Transverse colon (tissue), 4 donors: ENCODE results near the gene WIPF2. TPM values are rescaled to one million over a fixed set of nuclear protein-coding genes. Genes with fewer than 3 reads are reported as not detected.

Experiments used
- DNase-seq: peaks from one replicate; pipeline ENCODE4 v3.0.0-alpha.2; 2019
- H3K27ac ChIP-seq, 4 donors: fragments of 200-600 bp; sonication (generic); 2 replicates each; pipeline ENCODE4 v1.5.1; 2016 to 2018; ENCODE audit warnings: inconsistent platforms in 4 of 4
- H3K27me3 ChIP-seq: fragments of 200-600 bp; sonication (generic); 2 replicates; pipeline ENCODE4 v1.5.1; 2017; ENCODE audit warnings: inconsistent platforms
- H3K36me3 ChIP-seq, 4 donors: fragments of 200-600 bp; sonication (generic); 2 replicates each; pipeline ENCODE4 v1.5.1; 2017 to 2019; ENCODE audit warnings: inconsistent platforms in 4 of 4
- H3K4me1 ChIP-seq, 4 donors: fragments of 200-600 bp; sonication (generic); 2 replicates each; pipeline ENCODE4 v1.5.1; 2017 to 2020; ENCODE audit warnings: inconsistent platforms in 4 of 4
- H3K4me3 ChIP-seq, 4 donors: fragments of 200-600 bp; sonication (generic); 1 replicate in 1 of 4; 2 replicates in 3 of 4; pipeline versions ENCODE4 v1.5.1 to v1.6.1; 2017 to 2019; ENCODE audit warnings: inconsistent platforms in 4 of 4
- H3K9me3 ChIP-seq, 2 donors: fragments of 200-600 bp; sonication (generic); 2 replicates each; pipeline ENCODE4 v1.5.1; 2017 to 2019; ENCODE audit warnings: inconsistent platforms in 2 of 2
- EP300 ChIP-seq: sonication (generic); formaldehyde crosslinking; IDR thresholded peaks from one replicate; pipeline ENCODE4 v1.6.1; 2017; ENCODE audit warnings: antibody characterized with exemption, low read depth
- POLR2A ChIP-seq: fragments of 450-650 bp; IDR thresholded peaks from one replicate; pipeline ENCODE4 v1.6.1; 2016; ENCODE audit warnings: antibody characterized with exemption, mild to moderate bottlenecking, moderate library complexity
- POLR2AphosphoS5 ChIP-seq, 3 donors: sonication (generic); formaldehyde crosslinking; IDR thresholded peaks; one replicate each; pipeline ENCODE4 v1.6.1; 2016; ENCODE audit warnings: antibody characterized with exemption in 3 of 3
- WGBS, 2 donors: methylation state at CpG; one replicate each; pipeline ENCODE4 v1.1.5; 2018; ENCODE audit warnings: low coverage in 1 of 2; 5-methylcytosine and 5-hydroxymethylcytosine counted together
- in situ Hi-C, 4 donors: fragments of 200-750 bp; cut with MboI; loops; one replicate each; pipeline versions ENCODE4 v1.15.0 to v1.15.1; 2017; ENCODE audit warnings: low sequenced_read_pairs in 3 of 4, low pct_ligation_motif_present in 1 of 4, low pct_unique_long_range_greater_than_20kb in 1 of 4
- intact Hi-C: fragments of 100-400 bp; cut with DNase I; formaldehyde crosslinking; loops from one replicate; pipeline ENCODE4 v1.15.1; 2023; ENCODE audit warnings: low total_unique reads
- total RNA-seq, 4 donors: library from RNA; depleted of rRNA; stranded (reverse); fragments of >200 nt; gene quantifications; one replicate each; pipeline ENCODE4 v1.1.0, GENCODE V29; 2016
- TF ChIP-seq, protein P1 (sequence below), 5 experiments: fragments of 200-600 bp in 3 of 5; fragments of 450-650 bp in 2 of 5; sonication (generic) in 3 of 5; IDR thresholded peaks; 1 replicate in 2 of 5; 2 replicates in 3 of 5; pipeline ENCODE4 v1.5.1; 2016 to 2017; ENCODE audit warnings: antibody characterized with exemption in 5 of 5, inconsistent platforms in 3 of 5, mild to moderate bottlenecking in 2 of 5, moderate library complexity in 1 of 5

The WIPF2 gene
- total RNA-seq, 4 donors from 2014 or later, result 20.5 to 29.5 (median 25.3) TPM

DNA sequence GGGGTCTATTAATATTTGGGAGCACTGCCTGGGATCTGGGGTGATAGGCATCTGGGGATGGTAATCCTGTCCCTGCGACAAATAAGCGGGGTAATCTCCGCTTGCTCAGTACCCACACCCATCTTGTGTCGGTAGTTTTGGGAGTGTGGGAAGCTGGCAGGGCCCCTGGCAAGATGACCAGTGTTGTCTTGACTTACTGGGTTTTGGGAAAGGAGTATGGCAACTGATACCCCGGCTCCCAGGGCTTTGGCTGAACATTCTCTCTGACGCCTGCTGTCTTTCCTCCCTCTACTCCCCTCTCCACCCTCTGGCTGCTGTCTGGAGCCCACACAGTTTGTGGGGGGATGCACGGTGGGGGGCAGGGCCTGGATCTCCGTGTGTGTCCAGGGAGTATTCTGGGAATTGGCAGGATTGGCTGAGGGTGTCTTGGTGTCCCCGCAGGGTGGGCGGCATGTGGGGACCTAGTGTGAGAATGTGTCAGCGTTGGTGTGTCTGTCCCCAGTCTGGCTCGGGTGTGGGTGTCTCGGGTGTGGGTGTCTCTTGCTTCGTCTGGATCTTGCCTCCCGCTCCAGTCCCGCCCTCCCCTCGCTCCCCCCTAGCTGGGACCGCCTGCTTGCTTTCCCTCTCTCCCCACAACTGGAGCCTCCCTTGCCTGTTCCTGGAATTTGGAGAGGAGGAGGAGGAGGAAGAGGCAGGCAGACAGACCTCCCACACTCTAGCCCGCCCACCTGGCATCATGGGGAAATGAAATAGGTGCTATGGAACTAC is 101.8 kb downstream of the WIPF2 start:
- TF ChIP-seq EP300 (no peak), POLR2A (peak; percentile 22), POLR2AphosphoS5 (IDR thresholded peaks at IDR 0.05) (peak in 1 of 3 donors; percentile 46)
- TF ChIP-seq, protein P1, sequence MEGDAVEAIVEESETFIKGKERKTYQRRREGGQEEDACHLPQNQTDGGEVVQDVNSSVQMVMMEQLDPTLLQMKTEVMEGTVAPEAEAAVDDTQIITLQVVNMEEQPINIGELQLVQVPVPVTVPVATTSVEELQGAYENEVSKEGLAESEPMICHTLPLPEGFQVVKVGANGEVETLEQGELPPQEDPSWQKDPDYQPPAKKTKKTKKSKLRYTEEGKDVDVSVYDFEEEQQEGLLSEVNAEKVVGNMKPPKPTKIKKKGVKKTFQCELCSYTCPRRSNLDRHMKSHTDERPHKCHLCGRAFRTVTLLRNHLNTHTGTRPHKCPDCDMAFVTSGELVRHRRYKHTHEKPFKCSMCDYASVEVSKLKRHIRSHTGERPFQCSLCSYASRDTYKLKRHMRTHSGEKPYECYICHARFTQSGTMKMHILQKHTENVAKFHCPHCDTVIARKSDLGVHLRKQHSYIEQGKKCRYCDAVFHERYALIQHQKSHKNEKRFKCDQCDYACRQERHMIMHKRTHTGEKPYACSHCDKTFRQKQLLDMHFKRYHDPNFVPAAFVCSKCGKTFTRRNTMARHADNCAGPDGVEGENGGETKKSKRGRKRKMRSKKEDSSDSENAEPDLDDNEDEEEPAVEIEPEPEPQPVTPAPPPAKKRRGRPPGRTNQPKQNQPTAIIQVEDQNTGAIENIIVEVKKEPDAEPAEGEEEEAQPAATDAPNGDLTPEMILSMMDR (IDR thresholded peaks at IDR 0.05), result no peak
- intact Hi-C loops, result no loop called here
- peaks cover 77 to 94% (median 92%) of the 10 kb centered on the region in 4 donors for H3K4me1 ChIP-seq
- H3K27me3 ChIP-seq, result no peaks in the 10 kb centered on the region
- WGBS, 2 donors, result 54% methylated on average over 18 of the region's 19 CpGs; no CpG with 5 or more reads in 1 of the 2 donors
- no peaks in the 10 kb centered on the region for H3K36me3 ChIP-seq
- H3K9me3 ChIP-seq, result no peaks in the 10 kb centered on the region
- peak overlapping the region; percentile 91 to 96 (median 92) for H3K27ac ChIP-seq
- in situ Hi-C loops, result no loop called here
- peak; percentile 60 for DNase-seq
- H3K4me3 ChIP-seq, result peak overlapping the region in 2 of 4 donors; percentile 28 to 35

DNA sequence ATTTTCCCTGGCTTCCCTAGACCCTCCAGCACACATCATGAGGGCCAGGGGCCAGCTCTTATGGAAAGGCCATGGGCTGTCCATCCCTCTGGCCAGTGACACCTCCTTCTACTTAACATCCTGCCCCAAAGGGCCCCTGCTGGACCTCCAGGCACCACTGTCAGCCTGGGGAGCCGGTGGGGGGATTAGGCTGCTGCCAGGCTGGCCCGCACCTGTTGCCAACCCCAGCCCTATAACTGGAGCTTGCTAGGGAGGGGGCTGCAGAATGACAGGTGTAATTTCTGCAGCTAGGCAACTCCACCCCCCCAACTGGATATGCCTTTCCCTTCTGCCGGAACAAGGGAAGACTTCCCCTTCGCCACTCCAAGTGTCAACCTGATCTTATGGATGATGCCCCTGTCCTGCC is 102.4 kb downstream of the WIPF2 start:
- in situ Hi-C loops, result no loop called here
- WGBS, 2 donors, result 58% methylated on average over 4 of the region's 4 CpGs; no CpG with 5 or more reads in 1 of the 2 donors
- peak overlapping the region in 2 of 4 donors; percentile 28 to 35 for H3K4me3 ChIP-seq

DNA sequence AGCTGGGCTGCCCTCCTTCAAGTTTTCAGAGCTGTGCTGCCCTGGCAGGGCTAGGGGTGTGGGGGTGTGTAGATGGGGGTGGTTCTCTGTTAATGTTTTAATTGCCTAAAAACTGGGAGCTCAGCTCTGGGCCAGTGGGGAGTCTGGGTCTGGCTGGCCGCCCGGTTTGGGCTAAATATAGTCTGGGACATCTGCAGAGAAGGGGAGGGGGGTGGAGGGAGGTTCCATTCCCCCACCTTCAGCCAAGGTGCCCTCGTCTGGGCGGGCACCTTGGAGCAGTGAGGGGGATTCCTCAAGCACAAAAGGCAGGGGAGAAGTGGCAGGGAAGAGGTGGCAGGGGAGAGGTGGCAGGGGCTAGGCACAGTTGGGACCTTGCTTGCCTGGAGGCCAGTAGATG is 102.9 kb downstream of the WIPF2 start:
- intact Hi-C loops (no loop called here), in situ Hi-C loops (no loop called here)
- peak; percentile 61 for DNase-seq
- Histone ChIP-seq H3K36me3 (no peaks in the 10 kb centered on the region), H3K27ac (peak overlapping the region; percentile 91 to 96 (median 92)), H3K4me1 (peaks cover 76 to 94% (median 92%) of the 10 kb centered on the region in 4 donors), H3K9me3 (no peaks in the 10 kb centered on the region), H3K27me3 (no peaks in the 10 kb centered on the region), H3K4me3 (peak overlapping the region in 3 of 4 donors; percentile 7 to 35 (median 28))
- 30 to 36% methylated on average over 4 of the region's 4 CpGs for WGBS, 2 donors
- TF ChIP-seq POLR2A (no peak), POLR2AphosphoS5 (IDR thresholded peaks at IDR 0.05) (no peak), EP300 (no peak)
- TF ChIP-seq, protein P1 (IDR thresholded peaks at IDR 0.05), result no peak

More for the DNA sequence above, 102.4 kb downstream of the WIPF2 start:
- intact Hi-C loops, result no loop called here
- H3K4me1 ChIP-seq, result peaks cover 76 to 94% (median 92%) of the 10 kb centered on the region in 4 donors
- TF ChIP-seq POLR2A, result no peak
- no peak for TF ChIP-seq POLR2AphosphoS5 (IDR thresholded peaks at IDR 0.05)
- no peak for TF ChIP-seq EP300
- TF ChIP-seq, protein P1 (IDR thresholded peaks at IDR 0.05), result no peak
- H3K36me3 ChIP-seq, result no peaks in the 10 kb centered on the region
- H3K27me3 ChIP-seq, result no peaks in the 10 kb centered on the region
- H3K27ac ChIP-seq, result peak overlapping the region; percentile 91 to 96 (median 92)
- H3K9me3 ChIP-seq, result no peaks in the 10 kb centered on the region
- DNase-seq, result no peak

DNA sequence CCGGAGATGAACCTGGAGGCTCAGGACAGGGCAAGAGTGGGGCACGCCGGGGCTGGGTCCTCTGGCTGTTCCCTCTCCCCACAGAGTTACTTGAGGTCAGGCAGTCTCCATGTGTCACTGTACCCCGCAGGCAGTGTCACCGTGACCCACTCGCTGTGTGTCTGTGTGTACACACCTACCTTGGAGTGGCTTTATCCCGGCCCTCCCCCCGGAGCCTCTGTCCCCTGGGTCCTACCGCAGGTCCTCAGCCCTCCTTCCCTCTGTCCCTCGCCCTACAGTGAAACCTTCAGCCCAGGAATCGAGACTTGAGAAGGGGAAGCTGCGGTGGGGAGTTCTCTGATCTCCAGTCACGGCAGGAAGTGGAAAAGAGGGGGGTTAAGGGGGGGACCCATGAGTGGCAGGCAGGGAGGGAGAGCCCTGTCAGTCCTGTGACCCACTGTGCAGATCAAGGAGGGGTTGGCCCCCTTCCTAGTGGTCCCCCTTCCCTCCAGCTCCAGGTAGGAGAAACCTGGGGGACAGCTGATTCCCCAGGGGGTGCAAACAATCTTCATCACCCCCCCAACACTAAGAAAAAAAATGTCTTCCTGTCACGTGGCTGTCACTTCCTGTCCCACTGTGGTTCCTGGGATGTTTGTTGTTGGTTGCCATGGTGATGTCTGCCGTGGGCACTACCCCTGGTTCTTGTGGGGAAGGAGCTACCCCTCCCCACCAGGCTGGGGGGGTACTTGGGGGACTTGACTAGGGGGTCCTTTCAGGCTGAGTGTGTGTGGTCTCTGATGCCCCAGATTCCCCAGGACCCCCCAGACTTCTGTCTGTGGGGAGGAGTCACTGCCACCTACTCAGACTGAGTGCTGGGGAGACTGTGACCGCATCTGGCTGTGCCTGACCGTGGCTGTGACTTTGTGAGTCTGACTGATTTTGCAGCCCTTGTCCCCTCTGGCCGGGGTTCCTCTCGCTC is 103.5 kb downstream of the WIPF2 start:
- H3K27me3 ChIP-seq, result no peaks in the 10 kb centered on the region
- H3K27ac ChIP-seq, result peak overlapping the region; percentile 91 to 96 (median 92)
- H3K36me3 ChIP-seq, result no peaks in the 10 kb centered on the region
- H3K9me3 ChIP-seq, result no peaks in the 10 kb centered on the region
- DNase-seq, result peak; percentile 83
- intact Hi-C loops, result no loop called here
- peaks cover 78 to 94% (median 92%) of the 10 kb centered on the region in 4 donors for H3K4me1 ChIP-seq
- TF ChIP-seq POLR2AphosphoS5 (IDR thresholded peaks at IDR 0.05), result peak; percentile 5 to 48 (median 28)
- peak; percentile 48 for TF ChIP-seq EP300
- TF ChIP-seq POLR2A, result peak; percentile 57
- TF ChIP-seq, protein P1 (IDR thresholded peaks at IDR 0.05), result no peak
- H3K4me3 ChIP-seq, result peak overlapping the region in 3 of 4 donors; percentile 7 to 35 (median 28)
- in situ Hi-C loops, result no loop called here
- 27% methylated on average over 19 of the region's 19 CpGs; no CpG with 5 or more reads in 1 of the 2 donors for WGBS, 2 donors
